ENCODE measurements around the gene DYNC1LI2. TPM values are rescaled to one million over a fixed set of nuclear protein-coding genes. Genes with fewer than 3 reads are reported as not detected.
"Not testable (repeated sequence)": the region's sequence is repeated elsewhere in the genome, so short reads cannot be mapped to it uniquely, and the experiment has no call there.

Gene DYNC1LI2
- polyA plus RNA-seq (2013), result 142 and 143 TPM in 2 replicates

- Histone ChIP-seq H3K23ac (ENCODE audit: low read length) (no peak within 1 kb of the TSS), H3K14ac (ENCODE audit: low read length) (peak within 1 kb of the TSS; percentile 96), H2AFZ (ENCODE audit: insufficient read depth, low read length, poor library complexity) (peak within 1 kb of the TSS; percentile 89), H3K4ac (ENCODE audit: low read depth, low read length) (peak within 1 kb of the TSS; percentile 51), H4K8ac (ENCODE audit: low read depth, low read length) (peak within 1 kb of the TSS; percentile 90), H3K4me1 (ENCODE audit: control insufficient read depth in 1 of 2, insufficient read depth in 2 of 2, low read length in 2 of 2) (peaks cover 7 to 8% of the 10 kb centered on the region in 2 experiments), H3K9ac (ENCODE audit: low read length) (peak within 1 kb of the TSS; percentile 98), H2AK5ac (ENCODE audit: low read length) (peak within 1 kb of the TSS; percentile 52), H4K12ac (ENCODE audit: low read depth, low read length) (peak within 1 kb of the TSS; percentile 87), H2BK120ac (ENCODE audit: insufficient read depth, low read length, poor library complexity) (peak within 1 kb of the TSS; percentile 78), H3K36me3 (ENCODE audit: control insufficient read depth in 1 of 2, insufficient read depth in 2 of 2, low read length in 2 of 2) (peaks cover 19 to 20% of the 10 kb centered on the region in 2 experiments), H4K91ac (ENCODE audit: low read depth, low read length) (peak within 1 kb of the TSS; percentile 96), H2BK5ac (ENCODE audit: low read depth, low read length, poor library complexity) (peak within 1 kb of the TSS; percentile 60), H3K79me2 (ENCODE audit: control insufficient read depth, insufficient read depth, low read length, poor library complexity) (peaks cover 19% of the 10 kb centered on the region), H3K18ac (ENCODE audit: low read length) (peak within 1 kb of the TSS; percentile 84), H2BK12ac (ENCODE audit: low read length) (no peak within 1 kb of the TSS), H3K4me2 (ENCODE audit: low read length) (peak within 1 kb of the TSS; percentile 67), H3K79me1 (ENCODE audit: low read length) (peaks cover 7% of the 10 kb centered on the region), H3K27me3 (ENCODE audit: insufficient read depth, low read length) (no peaks in the 10 kb centered on the region), H3K27ac (ENCODE audit: low read depth, low read length) (peak within 1 kb of the TSS; percentile 73), H3K9me3 (ENCODE audit: insufficient read depth, low read depth, low read length) (no peaks in the 10 kb centered on the region), H3K4me3 (ENCODE audit: low read depth, low read length) (peak within 1 kb of the TSS; percentile 97)
- peak; percentile 70 to 86 for DNase-seq
- WGBS (ENCODE audit: extremely low coverage, insufficient coverage, insufficient read length), result no CpG with 5 or more reads among the region's 90 CpGs
These were observed at the start of gene DYNC1LI2 for GRCh38 chr16:66751303-66751991. Gene DYNC1LI2, minus strand, starts transcription at chr16:66751609. Its CDS starts 18 bp downstream, at chr16:66751591.

DNA sequence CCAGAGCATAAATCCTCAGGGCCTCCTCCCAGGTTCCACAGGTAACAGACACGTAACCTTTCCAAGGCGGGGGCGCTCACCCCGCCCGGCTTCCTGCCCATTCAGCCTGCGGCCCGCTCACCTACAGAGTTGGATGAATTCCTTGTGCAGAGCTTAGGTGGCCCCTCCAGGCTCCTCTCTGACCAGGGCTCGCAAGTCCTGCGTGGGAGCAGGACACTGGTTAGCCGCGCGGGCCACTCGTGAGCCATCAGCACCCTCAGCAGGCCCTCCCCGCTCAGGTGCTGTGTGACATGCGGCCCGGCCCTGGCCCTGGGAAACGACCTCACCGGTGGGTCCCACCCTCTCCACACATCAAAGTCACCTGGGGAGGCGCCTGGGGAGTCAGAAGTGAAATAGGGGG lies 49.4 kb upstream of the DYNC1LI2 start:
- Histone ChIP-seq H2BK5ac (ENCODE audit: low read depth, low read length, poor library complexity) (no peak overlapping the region), H4K91ac (ENCODE audit: low read depth, low read length) (no peak overlapping the region), H3K4me2 (ENCODE audit: low read length) (no peak overlapping the region), H3K18ac (ENCODE audit: low read length) (no peak overlapping the region), H2AK5ac (ENCODE audit: low read length) (no peak overlapping the region), H3K27ac (ENCODE audit: low read depth, low read length) (no peak overlapping the region), H4K12ac (ENCODE audit: low read depth, low read length) (no peak overlapping the region), H3K14ac (ENCODE audit: low read length) (no peak overlapping the region), H2BK120ac (ENCODE audit: insufficient read depth, low read length, poor library complexity) (no peak overlapping the region), H3K36me3 (ENCODE audit: control insufficient read depth in 1 of 2, insufficient read depth in 2 of 2, low read length in 2 of 2) (peaks cover 9 to 23% of the 10 kb centered on the region in 2 experiments), H3K4me1 (ENCODE audit: control insufficient read depth in 1 of 2, insufficient read depth in 2 of 2, low read length in 2 of 2) (no peaks in the 10 kb centered on the region), H4K8ac (ENCODE audit: low read depth, low read length) (no peak overlapping the region), H3K9ac (ENCODE audit: low read length) (no peak overlapping the region), H3K23ac (ENCODE audit: low read length) (no peak overlapping the region), H2BK12ac (ENCODE audit: low read length) (no peak overlapping the region), H3K9me3 (ENCODE audit: insufficient read depth, low read depth, low read length) (peaks cover 1% of the 10 kb centered on the region), H3K79me2 (ENCODE audit: control insufficient read depth, insufficient read depth, low read length, poor library complexity) (no peaks in the 10 kb centered on the region), H3K4me3 (ENCODE audit: low read depth, low read length) (no peak overlapping the region), H3K27me3 (ENCODE audit: insufficient read depth, low read length) (no peaks in the 10 kb centered on the region), H3K4ac (ENCODE audit: low read depth, low read length) (no peak overlapping the region), H2AFZ (ENCODE audit: insufficient read depth, low read length, poor library complexity) (no peak overlapping the region), H3K79me1 (ENCODE audit: low read length) (no peaks in the 10 kb centered on the region)
- DNase-seq, result no peak
- no CpG with 5 or more reads among the region's 19 CpGs for WGBS (ENCODE audit: extremely low coverage, insufficient coverage, insufficient read length)

DNA sequence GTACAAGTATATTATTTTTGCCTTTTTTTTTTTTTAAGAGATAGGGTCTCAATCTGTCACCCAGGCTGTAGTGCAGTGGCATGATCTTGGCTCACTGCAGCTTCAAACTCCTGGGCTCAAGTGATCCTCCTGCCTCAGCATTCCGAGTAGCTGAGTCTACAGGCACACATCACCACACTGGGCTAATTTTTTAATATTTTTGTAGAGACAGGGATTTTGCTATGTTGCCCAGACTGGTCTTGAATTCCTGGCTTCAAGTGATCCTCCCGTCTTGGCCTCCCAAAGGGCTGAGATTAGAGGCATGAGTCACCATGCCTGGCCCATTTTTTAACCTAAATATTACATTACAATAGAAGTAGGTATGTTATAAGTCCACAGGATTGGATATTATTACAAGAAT lies 46.8 kb upstream of the DYNC1LI2 start:
- no peak overlapping the region for H3K4me3 ChIP-seq (ENCODE audit: low read depth, low read length)
- H3K4me1 ChIP-seq (ENCODE audit: control insufficient read depth in 1 of 2, insufficient read depth in 2 of 2, low read length in 2 of 2), result no peaks in the 10 kb centered on the region
- H3K79me1 ChIP-seq (ENCODE audit: low read length), result no peaks in the 10 kb centered on the region
- no CpG with 5 or more reads among the region's 2 CpGs for WGBS (ENCODE audit: extremely low coverage, insufficient coverage, insufficient read length)
- peaks cover 1% of the 10 kb centered on the region for H3K9me3 ChIP-seq (ENCODE audit: insufficient read depth, low read depth, low read length)
- no peak overlapping the region for H3K27ac ChIP-seq (ENCODE audit: low read depth, low read length)
- DNase-seq, result peak; percentile 50 to 76
- no peak overlapping the region for H4K91ac ChIP-seq (ENCODE audit: low read depth, low read length)
- no peak overlapping the region for H3K23ac ChIP-seq (ENCODE audit: low read length)
- H4K12ac ChIP-seq (ENCODE audit: low read depth, low read length), result no peak overlapping the region
- no peak overlapping the region for H3K18ac ChIP-seq (ENCODE audit: low read length)
- no peak overlapping the region for H4K8ac ChIP-seq (ENCODE audit: low read depth, low read length)
- H3K9ac ChIP-seq (ENCODE audit: low read length), result no peak overlapping the region
- no peak overlapping the region for H3K14ac ChIP-seq (ENCODE audit: low read length)
- no peaks in the 10 kb centered on the region for H3K27me3 ChIP-seq (ENCODE audit: insufficient read depth, low read length)
- H2AFZ ChIP-seq (ENCODE audit: insufficient read depth, low read length, poor library complexity), result no peak overlapping the region
- H3K36me3 ChIP-seq (ENCODE audit: control insufficient read depth in 1 of 2, insufficient read depth in 2 of 2, low read length in 2 of 2), result peaks cover 7 to 10% of the 10 kb centered on the region in 2 experiments
- no peak overlapping the region for H3K4ac ChIP-seq (ENCODE audit: low read depth, low read length)
- H2AK5ac ChIP-seq (ENCODE audit: low read length), result no peak overlapping the region
- no peak overlapping the region for H2BK120ac ChIP-seq (ENCODE audit: insufficient read depth, low read length, poor library complexity)
- no peak overlapping the region for H3K4me2 ChIP-seq (ENCODE audit: low read length)
- H2BK5ac ChIP-seq (ENCODE audit: low read depth, low read length, poor library complexity), result no peak overlapping the region
- H2BK12ac ChIP-seq (ENCODE audit: low read length), result no peak overlapping the region
- no peaks in the 10 kb centered on the region for H3K79me2 ChIP-seq (ENCODE audit: control insufficient read depth, insufficient read depth, low read length, poor library complexity)

GRCh38 chr16:66793984-66794383 lies 42.6 kb upstream of the DYNC1LI2 start:
- H3K14ac ChIP-seq (ENCODE audit: low read length); H2BK12ac ChIP-seq (ENCODE audit: low read length); H3K4me3 ChIP-seq (ENCODE audit: low read depth, low read length); H4K8ac ChIP-seq (ENCODE audit: low read depth, low read length); H2BK120ac ChIP-seq (ENCODE audit: insufficient read depth, low read length, poor library complexity); DNase-seq; H2AK5ac ChIP-seq (ENCODE audit: low read length); H3K4ac ChIP-seq (ENCODE audit: low read depth, low read length); H3K79me1 ChIP-seq (ENCODE audit: low read length); H3K27me3 ChIP-seq (ENCODE audit: insufficient read depth, low read length); H3K9me3 ChIP-seq (ENCODE audit: insufficient read depth, low read depth, low read length); H3K36me3 ChIP-seq (ENCODE audit: control insufficient read depth in 1 of 2, insufficient read depth in 2 of 2, low read length in 2 of 2); H2BK5ac ChIP-seq (ENCODE audit: low read depth, low read length, poor library complexity); H3K9ac ChIP-seq (ENCODE audit: low read length); H3K79me2 ChIP-seq (ENCODE audit: control insufficient read depth, insufficient read depth, low read length, poor library complexity); H3K23ac ChIP-seq (ENCODE audit: low read length); H3K18ac ChIP-seq (ENCODE audit: low read length); H4K91ac ChIP-seq (ENCODE audit: low read depth, low read length); H4K12ac ChIP-seq (ENCODE audit: low read depth, low read length); H2AFZ ChIP-seq (ENCODE audit: insufficient read depth, low read length, poor library complexity); H3K4me2 ChIP-seq (ENCODE audit: low read length); H3K4me1 ChIP-seq (ENCODE audit: control insufficient read depth in 1 of 2, insufficient read depth in 2 of 2, low read length in 2 of 2); H3K27ac ChIP-seq (ENCODE audit: low read depth, low read length): not testable (repeated sequence)
- no CpG with 5 or more reads among the region's 6 CpGs for WGBS (ENCODE audit: extremely low coverage, insufficient coverage, insufficient read length)

All from trophoblast cell (in vitro differentiated cells and primary cell).